HL-60 (cell line): ENCODE data around the gene IFFO2.

ENCODE experiments used
- POLR2AphosphoS5 ChIP-seq: IDR thresholded peaks from 2 replicates; pipeline ENCODE4 v1.6.1; 2012; ENCODE audit warnings: low read depth
- TF ChIP-seq, protein P1 (sequence below): IDR thresholded peaks from one replicate; pipeline ENCODE4 v1.5.1; 2011; ENCODE audit warnings: low read length, control low read depth, inconsistent platforms; ENCODE audit not compliant: insufficient read depth

DNA sequence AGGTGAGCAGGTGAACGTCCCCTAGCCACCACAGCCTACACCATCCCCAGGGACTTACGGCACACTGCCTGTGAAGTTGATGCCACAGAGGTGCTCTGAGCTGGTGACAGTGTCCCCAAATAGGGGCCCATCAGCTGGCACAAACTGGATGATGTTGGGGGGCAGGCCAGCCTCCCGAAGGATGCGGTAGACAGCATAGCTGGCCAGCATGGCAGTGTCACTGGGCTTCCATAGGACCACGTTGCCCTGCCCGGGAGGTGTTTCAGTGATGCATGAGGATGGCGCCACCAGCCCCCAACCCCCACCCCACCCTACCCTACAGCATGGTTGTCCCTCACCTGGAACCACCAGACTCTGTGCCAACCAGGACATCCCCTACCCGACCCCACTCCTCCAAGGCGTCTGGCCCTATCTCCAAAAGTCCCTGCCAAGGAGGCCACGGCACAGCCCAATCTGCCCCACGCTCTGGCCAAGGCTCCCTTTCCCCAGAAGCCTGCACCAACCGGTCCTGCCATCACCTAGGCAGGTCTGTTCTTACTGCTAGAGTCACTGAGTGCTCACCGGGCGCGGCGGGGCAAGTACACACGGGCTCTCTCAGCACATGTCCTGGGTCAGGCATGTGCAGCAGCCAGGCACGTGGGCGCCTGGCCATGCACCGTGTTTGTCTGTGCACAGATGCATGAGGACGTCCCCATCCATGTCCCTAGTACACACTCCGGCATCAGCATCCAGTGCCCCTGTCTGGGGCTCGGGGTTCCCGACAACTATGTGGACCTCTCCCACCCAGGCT is 74.6 kb downstream of the IFFO2 start:
- TF ChIP-seq, protein P1, sequence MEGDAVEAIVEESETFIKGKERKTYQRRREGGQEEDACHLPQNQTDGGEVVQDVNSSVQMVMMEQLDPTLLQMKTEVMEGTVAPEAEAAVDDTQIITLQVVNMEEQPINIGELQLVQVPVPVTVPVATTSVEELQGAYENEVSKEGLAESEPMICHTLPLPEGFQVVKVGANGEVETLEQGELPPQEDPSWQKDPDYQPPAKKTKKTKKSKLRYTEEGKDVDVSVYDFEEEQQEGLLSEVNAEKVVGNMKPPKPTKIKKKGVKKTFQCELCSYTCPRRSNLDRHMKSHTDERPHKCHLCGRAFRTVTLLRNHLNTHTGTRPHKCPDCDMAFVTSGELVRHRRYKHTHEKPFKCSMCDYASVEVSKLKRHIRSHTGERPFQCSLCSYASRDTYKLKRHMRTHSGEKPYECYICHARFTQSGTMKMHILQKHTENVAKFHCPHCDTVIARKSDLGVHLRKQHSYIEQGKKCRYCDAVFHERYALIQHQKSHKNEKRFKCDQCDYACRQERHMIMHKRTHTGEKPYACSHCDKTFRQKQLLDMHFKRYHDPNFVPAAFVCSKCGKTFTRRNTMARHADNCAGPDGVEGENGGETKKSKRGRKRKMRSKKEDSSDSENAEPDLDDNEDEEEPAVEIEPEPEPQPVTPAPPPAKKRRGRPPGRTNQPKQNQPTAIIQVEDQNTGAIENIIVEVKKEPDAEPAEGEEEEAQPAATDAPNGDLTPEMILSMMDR = no peak
- no peak for TF ChIP-seq POLR2AphosphoS5
